Measurements from ENCODE around the gene F13A1. TPM values are rescaled to one million over a fixed set of nuclear protein-coding genes. Genes with fewer than 3 reads are reported as not detected.

F13A1 gene
- total and polyA plus RNA-seq, 2 experiments from 2014 or later, result not detected

- DNase-seq, result no peak
- H3K9me3 ChIP-seq (ENCODE audit: low read depth), result no peaks in the 10 kb centered on the region
- H3K4me3 ChIP-seq, result no peak overlapping the region
- no peaks in the 10 kb centered on the region for H3K36me3 ChIP-seq (ENCODE audit: low read depth)
- no peak overlapping the region for H3K9ac ChIP-seq
- no peaks in the 10 kb centered on the region; the same call in 1 of the 2 replicates for H3K27me3 ChIP-seq (replicated peaks; ENCODE audit: insufficient read depth)
- H3K27ac ChIP-seq, result no peak overlapping the region
- H3K4me1 ChIP-seq (ENCODE audit: insufficient read depth), result no peaks in the 10 kb centered on the region
- in situ Hi-C loops (cut with MboI), result no loop called here
- H2AFZ ChIP-seq, result no peak overlapping the region
- no peaks in the 10 kb centered on the region for H3F3A ChIP-seq (ENCODE audit: insufficient read depth)
- H3K9me2 ChIP-seq (ENCODE audit: insufficient read depth), result no peaks in the 10 kb centered on the region
- no peak overlapping the region for H3K4me2 ChIP-seq (ENCODE audit: unreplicated experiment)
- no peak for TF ChIP-seq EZH2phosphoT487 (IDR thresholded peaks at IDR 0.05; ENCODE audit: insufficient read depth, low read depth)
- no peak for TF ChIP-seq EZH2 (IDR thresholded peaks at IDR 0.05; ENCODE audit: insufficient read depth, poor library complexity, severe bottlenecking)
- 5 to 13% methylated on average over 2 of the region's 2 CpGs for WGBS, 2 experiments (ENCODE audit: low coverage in 1 of 2, low lambda C conversion rate in 2 of 2, missing lambda C conversion rate in 2 of 2)
- H4K20me1 ChIP-seq (ENCODE audit: insufficient read depth), result no peaks in the 10 kb centered on the region
- H3K79me2 ChIP-seq (ENCODE audit: insufficient read depth), result no peaks in the 10 kb centered on the region
Observed at GRCh38 chr6:6225885-6226529, 94.5 kb downstream of the F13A1 start.

GRCh38 chr6:6224933-6225486 lies 95.5 kb downstream of the F13A1 start:
- Histone ChIP-seq H3F3A (ENCODE audit: insufficient read depth) (no peaks in the 10 kb centered on the region), H4K20me1 (ENCODE audit: insufficient read depth) (no peaks in the 10 kb centered on the region), H3K9ac (no peak overlapping the region), H3K4me3 (no peak overlapping the region), H3K9me2 (ENCODE audit: insufficient read depth) (no peaks in the 10 kb centered on the region), H3K27me3 (replicated peaks; ENCODE audit: insufficient read depth) (no peaks in the 10 kb centered on the region; the same call in 1 of the 2 replicates), H3K36me3 (ENCODE audit: low read depth) (no peaks in the 10 kb centered on the region), H3K79me2 (ENCODE audit: insufficient read depth) (no peaks in the 10 kb centered on the region), H3K27ac (no peak overlapping the region), H3K9me3 (ENCODE audit: low read depth) (no peaks in the 10 kb centered on the region), H2AFZ (no peak overlapping the region), H3K4me1 (ENCODE audit: insufficient read depth) (no peaks in the 10 kb centered on the region), H3K4me2 (ENCODE audit: unreplicated experiment) (no peak overlapping the region)
- TF ChIP-seq EZH2phosphoT487 (IDR thresholded peaks at IDR 0.05; ENCODE audit: insufficient read depth, low read depth) (no peak), EZH2 (IDR thresholded peaks at IDR 0.05; ENCODE audit: insufficient read depth, poor library complexity, severe bottlenecking) (no peak)
- in situ Hi-C loops (cut with MboI), result no loop called here
- WGBS, 2 experiments (ENCODE audit: low coverage in 1 of 2, low lambda C conversion rate in 2 of 2, missing lambda C conversion rate in 2 of 2), result 54 to 64% methylated on average over 6 of the region's 6 CpGs
- DNase-seq, result no peak

- H3K9ac ChIP-seq, result no peak overlapping the region
- H3K4me1 ChIP-seq (ENCODE audit: insufficient read depth), result peaks cover 9% of the 10 kb centered on the region; the same call in 1 of the 2 replicates
- no peak overlapping the region for H3K4me3 ChIP-seq
- no peaks in the 10 kb centered on the region for H3K9me2 ChIP-seq (ENCODE audit: insufficient read depth)
- no peaks in the 10 kb centered on the region for H3K36me3 ChIP-seq (ENCODE audit: low read depth)
- no peak overlapping the region for H2AFZ ChIP-seq
- in situ Hi-C loops (cut with MboI), result no loop called here
- peaks cover 3% of the 10 kb centered on the region; the same call in 1 of the 2 replicates for H3F3A ChIP-seq (ENCODE audit: insufficient read depth)
- no peak for DNase-seq
- H3K79me2 ChIP-seq (ENCODE audit: insufficient read depth), result no peaks in the 10 kb centered on the region
- no peak overlapping the region for H3K27ac ChIP-seq
- H4K20me1 ChIP-seq (ENCODE audit: insufficient read depth), result no peaks in the 10 kb centered on the region
- H3K4me2 ChIP-seq (ENCODE audit: unreplicated experiment), result no peak overlapping the region
- TF ChIP-seq EZH2 (IDR thresholded peaks at IDR 0.05; ENCODE audit: insufficient read depth, poor library complexity, severe bottlenecking) (no peak), EZH2phosphoT487 (IDR thresholded peaks at IDR 0.05; ENCODE audit: insufficient read depth, low read depth) (no peak)
- H3K27me3 ChIP-seq (replicated peaks; ENCODE audit: insufficient read depth), result no peaks in the 10 kb centered on the region; the same call in 1 of the 2 replicates
- no peaks in the 10 kb centered on the region for H3K9me3 ChIP-seq (ENCODE audit: low read depth)
- WGBS, 2 experiments (ENCODE audit: low coverage in 1 of 2, low lambda C conversion rate in 2 of 2, missing lambda C conversion rate in 2 of 2), result 60 to 65% methylated on average over 7 of the region's 7 CpGs
Observed at GRCh38 chr6:6221787-6222535, 98.5 kb downstream of the F13A1 start.

DNA sequence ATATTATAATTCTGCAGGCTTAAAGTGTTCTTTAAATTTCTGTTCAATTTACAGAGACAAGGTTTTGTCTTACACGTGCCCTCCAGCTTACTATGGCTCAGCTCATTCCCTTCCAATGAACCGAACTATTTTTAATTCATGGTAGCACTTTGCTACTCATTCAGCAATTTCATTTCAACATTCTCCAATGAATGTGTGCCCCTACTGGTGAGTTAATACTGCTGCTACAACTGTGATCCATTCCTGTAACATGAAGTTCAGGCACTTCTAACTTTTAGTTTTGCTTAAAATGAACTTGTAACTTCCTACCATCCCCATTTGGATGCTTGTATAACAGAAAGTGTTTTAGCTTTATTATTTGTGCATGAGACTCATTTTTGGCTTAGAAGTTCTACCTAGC lies 99.7 kb downstream of the F13A1 start:
- WGBS, 2 experiments (ENCODE audit: low coverage in 1 of 2, low lambda C conversion rate in 2 of 2, missing lambda C conversion rate in 2 of 2), result 65 to 70% methylated on average over 2 of the region's 2 CpGs
- H3K27me3 ChIP-seq (replicated peaks; ENCODE audit: insufficient read depth), result no peaks in the 10 kb centered on the region
- H3K79me2 ChIP-seq (ENCODE audit: insufficient read depth), result no peaks in the 10 kb centered on the region
- TF ChIP-seq EZH2phosphoT487 (IDR thresholded peaks at IDR 0.05; ENCODE audit: insufficient read depth, low read depth) (no peak), EZH2 (IDR thresholded peaks at IDR 0.05; ENCODE audit: insufficient read depth, poor library complexity, severe bottlenecking) (no peak)
- no peaks in the 10 kb centered on the region for H3K9me2 ChIP-seq (ENCODE audit: insufficient read depth)
- H3K9ac ChIP-seq, result no peak overlapping the region
- no peak overlapping the region for H3K4me3 ChIP-seq
- peaks cover 9% of the 10 kb centered on the region; the same call in 1 of the 2 replicates for H3K4me1 ChIP-seq (ENCODE audit: insufficient read depth)
- no peak overlapping the region for H3K27ac ChIP-seq
- no peaks in the 10 kb centered on the region for H3K9me3 ChIP-seq (ENCODE audit: low read depth)
- H3K4me2 ChIP-seq (ENCODE audit: unreplicated experiment), result no peak overlapping the region
- H4K20me1 ChIP-seq (ENCODE audit: insufficient read depth), result no peaks in the 10 kb centered on the region
- H3F3A ChIP-seq (ENCODE audit: insufficient read depth), result peaks cover 3% of the 10 kb centered on the region; the same call in 1 of the 2 replicates
- peak; percentile 37 for DNase-seq
- in situ Hi-C loops (cut with MboI), result no loop called here
- H2AFZ ChIP-seq, result no peak overlapping the region
- H3K36me3 ChIP-seq (ENCODE audit: low read depth), result no peaks in the 10 kb centered on the region
